T-helper 1 cell treated with Interleukin-12 subunit alpha and Interleukin-12 subunit beta and Interleukin-4 antibody, amounts not matched to agents 30 μg/mL and 1 μg/mL, for 36 hours (primary cell): ENCODE measurements around the gene MOB1B.
A peak's percentile ranks its signal among the peaks of the same experiment; 100 is the strongest.
"Not testable (repeated sequence)": the region's sequence is repeated elsewhere in the genome, so short reads cannot be mapped to it uniquely, and the experiment has no call there.

Source experiments
- H3K27ac Mint-ChIP-seq: one replicate; pipeline ENCODE4 v1.8.0; 2021; ENCODE audit warnings: mild to moderate bottlenecking, mixed read lengths
- H3K27me3 Mint-ChIP-seq: one replicate; pipeline ENCODE4 v1.8.0; 2021; ENCODE audit warnings: low read depth, mixed read lengths
- H3K36me3 Mint-ChIP-seq: one replicate; pipeline ENCODE4 v1.8.0; 2021; ENCODE audit warnings: low read depth, mixed read lengths
- H3K4me1 Mint-ChIP-seq: one replicate; pipeline ENCODE4 v1.8.0; 2021; ENCODE audit warnings: low read depth, mixed read lengths
- H3K4me3 Mint-ChIP-seq: one replicate; pipeline ENCODE4 v1.8.0; 2021; ENCODE audit warnings: mild to moderate bottlenecking, moderate library complexity, mixed read lengths
- H3K9me3 Mint-ChIP-seq: one replicate; pipeline ENCODE4 v1.8.0; 2021; ENCODE audit warnings: mixed read lengths

Gene MOB1B

GRCh38 chr4:70895811-70896491 lies 6.2 kb upstream of the MOB1B start:
- H3K4me3 Mint-ChIP-seq, result no peak overlapping the region
- H3K9me3 Mint-ChIP-seq, result no peaks in the 10 kb centered on the region
- no peaks in the 10 kb centered on the region for H3K4me1 Mint-ChIP-seq
- peaks cover 3% of the 10 kb centered on the region for H3K27me3 Mint-ChIP-seq
- no peak overlapping the region for H3K27ac Mint-ChIP-seq
- H3K36me3 Mint-ChIP-seq, result no peaks in the 10 kb centered on the region

- not testable (repeated sequence) for H3K4me3 Mint-ChIP-seq, H3K36me3 Mint-ChIP-seq, H3K27ac Mint-ChIP-seq, H3K9me3 Mint-ChIP-seq, H3K27me3 Mint-ChIP-seq
- peaks cover 13% of the 10 kb centered on the region for H3K4me1 Mint-ChIP-seq
Measured at GRCh38 chr4:70898581-70898980, 3.6 kb upstream of the MOB1B start.

GRCh38 chr4:70901607-70901983 lies 574 bp upstream of the MOB1B start:
- peaks cover 10% of the 10 kb centered on the region for H3K36me3 Mint-ChIP-seq
- no peaks in the 10 kb centered on the region for H3K9me3 Mint-ChIP-seq
- peak overlapping the region; percentile 87 for H3K27ac Mint-ChIP-seq
- H3K4me3 Mint-ChIP-seq, result peak overlapping the region; percentile 98
- H3K27me3 Mint-ChIP-seq, result no peaks in the 10 kb centered on the region
- H3K4me1 Mint-ChIP-seq, result peaks cover 18% of the 10 kb centered on the region

GRCh38 chr4:70902577-70903290 lies 565 bp downstream of the MOB1B start:
- Mint-ChIP-seq H3K4me3 (peak overlapping the region; percentile 98), H3K27me3 (no peaks in the 10 kb centered on the region), H3K4me1 (peaks cover 18% of the 10 kb centered on the region), H3K9me3 (no peaks in the 10 kb centered on the region), H3K27ac (peak overlapping the region; percentile 81), H3K36me3 (peaks cover 13% of the 10 kb centered on the region)

- Mint-ChIP-seq H3K9me3 (no peaks in the 10 kb centered on the region), H3K4me1 (peaks cover 18% of the 10 kb centered on the region), H3K4me3 (peak overlapping the region; percentile 98), H3K27ac (peak overlapping the region; percentile 81), H3K36me3 (peaks cover 13% of the 10 kb centered on the region), H3K27me3 (no peaks in the 10 kb centered on the region)
Measured at GRCh38 chr4:70903291-70903603, 1.1 kb downstream of the MOB1B start.

GRCh38 chr4:70908993-70909556 lies 6.9 kb downstream of the MOB1B start:
- no peak overlapping the region for H3K27ac Mint-ChIP-seq
- no peaks in the 10 kb centered on the region for H3K9me3 Mint-ChIP-seq
- H3K4me1 Mint-ChIP-seq, result peaks cover 2% of the 10 kb centered on the region
- peaks cover 18% of the 10 kb centered on the region for H3K36me3 Mint-ChIP-seq
- H3K4me3 Mint-ChIP-seq, result no peak overlapping the region
- no peaks in the 10 kb centered on the region for H3K27me3 Mint-ChIP-seq

- H3K9me3 Mint-ChIP-seq, result no peaks in the 10 kb centered on the region
Measured at GRCh38 chr4:70914000-70914399, 11.8 kb downstream of the MOB1B start.

GRCh38 chr4:70914631-70915030 lies 12.5 kb downstream of the MOB1B start:
- Mint-ChIP-seq H3K4me3 (no peak overlapping the region), H3K36me3 (peaks cover 10% of the 10 kb centered on the region), H3K27ac (no peak overlapping the region), H3K4me1 (peaks cover 6% of the 10 kb centered on the region), H3K27me3 (no peaks in the 10 kb centered on the region), H3K9me3 (no peaks in the 10 kb centered on the region)

More at GRCh38 chr4:70914000-70914399, 11.8 kb downstream of the MOB1B start:
- H3K27ac Mint-ChIP-seq, result no peak overlapping the region
- no peak overlapping the region for H3K4me3 Mint-ChIP-seq
- peaks cover 10% of the 10 kb centered on the region for H3K36me3 Mint-ChIP-seq
- H3K27me3 Mint-ChIP-seq, result no peaks in the 10 kb centered on the region
- H3K4me1 Mint-ChIP-seq, result peaks cover 6% of the 10 kb centered on the region

- Mint-ChIP-seq H3K36me3 (peaks cover 12% of the 10 kb centered on the region), H3K27ac (no peak overlapping the region), H3K9me3 (peaks cover 3% of the 10 kb centered on the region), H3K4me1 (peaks cover 6% of the 10 kb centered on the region), H3K27me3 (no peaks in the 10 kb centered on the region), H3K4me3 (no peak overlapping the region)
Measured at GRCh38 chr4:70915036-70915815, 13.1 kb downstream of the MOB1B start.

GRCh38 chr4:70915874-70916559 lies 13.8 kb downstream of the MOB1B start:
- Mint-ChIP-seq H3K27me3 (no peaks in the 10 kb centered on the region), H3K27ac (no peak overlapping the region), H3K4me1 (peaks cover 6% of the 10 kb centered on the region), H3K9me3 (peaks cover 10% of the 10 kb centered on the region), H3K36me3 (peaks cover 13% of the 10 kb centered on the region), H3K4me3 (no peak overlapping the region)

- Mint-ChIP-seq H3K36me3 (peaks cover 7% of the 10 kb centered on the region), H3K4me3 (no peak overlapping the region), H3K27me3 (no peaks in the 10 kb centered on the region), H3K4me1 (peaks cover 5% of the 10 kb centered on the region), H3K9me3 (peaks cover 10% of the 10 kb centered on the region), H3K27ac (no peak overlapping the region)
Measured at GRCh38 chr4:70920592-70920991, 18.4 kb downstream of the MOB1B start.

GRCh38 chr4:70925418-70925817 lies 23.2 kb downstream of the MOB1B start:
- H3K4me3 Mint-ChIP-seq, result no peak overlapping the region
- H3K9me3 Mint-ChIP-seq, result peaks cover 5% of the 10 kb centered on the region
- peaks cover 9% of the 10 kb centered on the region for H3K36me3 Mint-ChIP-seq
- no peak overlapping the region for H3K27ac Mint-ChIP-seq
- H3K27me3 Mint-ChIP-seq, result no peaks in the 10 kb centered on the region
- H3K4me1 Mint-ChIP-seq, result peaks cover 26% of the 10 kb centered on the region

GRCh38 chr4:70925899-70926635 lies 23.9 kb downstream of the MOB1B start:
- Mint-ChIP-seq H3K27me3 (no peaks in the 10 kb centered on the region), H3K9me3 (no peaks in the 10 kb centered on the region), H3K36me3 (peaks cover 9% of the 10 kb centered on the region), H3K4me1 (peaks cover 29% of the 10 kb centered on the region), H3K4me3 (peak overlapping the region; percentile 12), H3K27ac (peak overlapping the region; percentile 72)
